ENCODE results near the gene RNGTT.

The RNGTT gene

GRCh38 chr6:88695937-88696336 lies 267.5 kb downstream of the RNGTT start:
- TF ChIP-seq CTCF (IDR thresholded peaks at IDR 0.05; ENCODE audit: extremely low read depth, missing control alignments) = no peak
- no peak for DNase-seq (ENCODE audit: low spot score)

- no peak for DNase-seq (ENCODE audit: low spot score)
- TF ChIP-seq CTCF (IDR thresholded peaks at IDR 0.05; ENCODE audit: extremely low read depth, missing control alignments) = no peak
Measured at GRCh38 chr6:88683734-88684133, 279.7 kb downstream of the RNGTT start.

DNA sequence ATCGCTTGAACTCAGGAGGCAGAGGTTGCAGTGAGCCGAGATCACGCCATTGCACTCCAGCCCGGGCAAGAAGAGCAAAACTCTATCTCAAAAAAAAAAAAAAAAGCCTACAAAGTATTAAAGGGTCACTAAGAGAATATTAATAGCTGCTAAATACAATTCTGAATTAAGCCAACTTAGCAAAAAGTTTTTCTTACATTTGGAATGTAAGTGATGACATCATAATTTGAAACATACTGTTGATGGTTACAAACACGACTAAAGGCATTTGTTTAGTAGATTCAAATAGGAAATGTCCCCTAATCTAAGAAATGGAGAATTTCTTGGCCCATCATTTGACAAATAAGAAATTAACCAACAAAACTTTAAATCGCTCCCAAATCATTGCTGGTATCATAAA lies 282.8 kb downstream of the RNGTT start:
- no peak for TF ChIP-seq CTCF (IDR thresholded peaks at IDR 0.05; ENCODE audit: extremely low read depth, missing control alignments)
- no peak for DNase-seq (ENCODE audit: low spot score)

- TF ChIP-seq CTCF (IDR thresholded peaks at IDR 0.05; ENCODE audit: extremely low read depth, missing control alignments) = no peak
Measured at GRCh38 chr6:88679841-88680240, 283.6 kb downstream of the RNGTT start.

GRCh38 chr6:88677356-88677755 lies 286.1 kb downstream of the RNGTT start:
- DNase-seq (ENCODE audit: low spot score) = no peak
- no peak for TF ChIP-seq CTCF (IDR thresholded peaks at IDR 0.05; ENCODE audit: extremely low read depth, missing control alignments)

More at GRCh38 chr6:88679841-88680240, 283.6 kb downstream of the RNGTT start:
- DNase-seq (ENCODE audit: low spot score) = no peak

GRCh38 chr6:88671624-88672023 lies 291.8 kb downstream of the RNGTT start:
- DNase-seq (ENCODE audit: low spot score) = no peak
- no peak for TF ChIP-seq CTCF (IDR thresholded peaks at IDR 0.05; ENCODE audit: extremely low read depth, missing control alignments)

GRCh38 chr6:88670369-88670768 lies 293.0 kb downstream of the RNGTT start:
- TF ChIP-seq CTCF (IDR thresholded peaks at IDR 0.05; ENCODE audit: extremely low read depth, missing control alignments) = no peak
- no peak for DNase-seq (ENCODE audit: low spot score)

All from GM20000 (cell line).